HCT116 (cell line): ENCODE results near the gene INTS3. TPM values are rescaled to one million over a fixed set of nuclear protein-coding genes. Genes with fewer than 3 reads are reported as not detected.

Experiments used
- ATAC-seq: fragments of 200-7000 bp; cut with Tn5 transposase; 2 replicates; pipeline ENCODE4 v1.9.1; 2020; ENCODE audit warnings: mild to moderate bottlenecking, moderate library complexity
- BruUV-seq: library from RNA; stranded (reverse); fragments of 400-500 nt; replicated peaks from 2 replicates; lab custom pipeline; 2021; lab: Mats Ljungman, UMichigan
- CTCF ChIA-PET: fragments of 300-600 bp; sonication (Branson Sonifier 250); formaldehyde crosslinking; loops from one replicate; lab custom pipeline; 2021; ENCODE audit warnings: antibody characterized with exemption; lab: Charles Lee
- POLR2A ChIA-PET: fragments of 300-600, 350-600 bp; sonication (Branson Sonifier 250); formaldehyde crosslinking; loops from one replicate; lab custom pipeline; 2021; ENCODE audit warnings: antibody characterized with exemption; lab: Charles Lee
- RAD21 ChIA-PET, 2 experiments: fragments of 300-600 bp; sonication (Branson Sonifier 250); formaldehyde crosslinking; loops; one replicate each; lab custom pipeline; 2023; ENCODE audit warnings: low total read pairs in 2 of 2; ENCODE audit not compliant: uncharacterized antibody in 2 of 2, unreplicated experiment in 2 of 2, low non-redundant PET in 1 of 2; lab: Charles Lee
- DNase-seq: peaks from one replicate; pipeline ENCODE4 v3.0.0-alpha.2; 2010; ENCODE audit warnings: low read depth, low spot score
- H2AFZ ChIP-seq: fragments of 200-600 bp; shearing (Covaris generic), sonication (generic); 2 replicates; pipeline ENCODE4 v1.6.1; 2017; ENCODE audit warnings: low read depth, mixed run types, mixed read lengths, antibody characterized with exemption, low read length; ENCODE audit not compliant: poor library complexity, severe bottlenecking
- H3K27ac ChIP-seq: 2 replicates; pipeline ENCODE4 v1.5.1; 2012; ENCODE audit warnings: low read depth, low read length
- H3K27me3 ChIP-seq: fragments of 200-600 bp; sonication (generic); 2 replicates; pipeline ENCODE4 v1.6.1; 2016; ENCODE audit warnings: mixed run types, low read length, mixed read lengths; ENCODE audit not compliant: insufficient read depth
- H3K36me3 ChIP-seq, 2 experiments: fragments of 200-500 bp in 1 of 2; fragments of 200-600 bp in 1 of 2; sonication (Bioruptor generic) in 1 of 2; sonication (generic) in 1 of 2; 2 replicates each; pipeline versions ENCODE4 v1.5.1 to v1.6.1; 2014 to 2016; ENCODE audit warnings: low read length in 2 of 2, inconsistent platforms in 1 of 2, mixed read lengths in 1 of 2, mixed run types in 1 of 2; ENCODE audit not compliant: insufficient read depth in 2 of 2, control insufficient read depth in 1 of 2
- H3K4me1 ChIP-seq, 2 experiments: fragments of 200-600 bp in 1 of 2; sonication (generic) in 1 of 2; 2 replicates each; pipeline versions ENCODE4 v1.5.1 to v1.6.1; 2012 to 2017; ENCODE audit warnings: low read length in 2 of 2, inconsistent platforms in 1 of 2, mild to moderate bottlenecking in 1 of 2, mixed read lengths in 1 of 2, mixed run types in 1 of 2, moderate library complexity in 1 of 2; ENCODE audit not compliant: insufficient read depth in 2 of 2, control insufficient read depth in 1 of 2
- H3K4me2 ChIP-seq: fragments of 200-600 bp; sonication (generic); 2 replicates; pipeline ENCODE4 v1.6.1; 2017; ENCODE audit warnings: mixed run types, low read length, mixed read lengths
- H3K4me3 ChIP-seq, 2 experiments: fragments of 200-600 bp in 1 of 2; sonication (generic) in 1 of 2; replicated peaks in 1 of 2; 2 replicates each; pipeline ENCODE4 v1.5.1; 2011 to 2016; ENCODE audit warnings: low read length in 2 of 2, control low read depth in 1 of 2, low read depth in 1 of 2, mild to moderate bottlenecking in 1 of 2, mixed read lengths in 1 of 2, mixed run types in 1 of 2
- H3K79me2 ChIP-seq: fragments of 200-600 bp; sonication (generic); 2 replicates; pipeline ENCODE4 v1.6.1; 2017; ENCODE audit warnings: mild to moderate bottlenecking, mixed run types, low read length, moderate library complexity, mixed read lengths; ENCODE audit not compliant: insufficient read depth
- H3K9ac ChIP-seq: fragments of 200-600 bp; sonication (generic); 2 replicates; pipeline ENCODE4 v1.6.1; 2016; ENCODE audit warnings: low read length, mixed read lengths
- H3K9me2 ChIP-seq: fragments of 200-600 bp; sonication (generic), shearing (Covaris generic); 2 replicates; pipeline ENCODE4 v1.6.1; 2017; ENCODE audit warnings: mixed run types, mild to moderate bottlenecking, moderate library complexity; ENCODE audit not compliant: insufficient read depth
- H3K9me3 ChIP-seq, 2 experiments: fragments of 200-500 bp in 1 of 2; fragments of 200-600 bp in 1 of 2; sonication (Bioruptor generic) in 1 of 2; sonication (generic) in 1 of 2; 2 replicates each; pipeline ENCODE4 v1.6.1; 2014 to 2017; ENCODE audit warnings: low read length in 2 of 2, mixed read lengths in 2 of 2, inconsistent platforms in 1 of 2, low read depth in 1 of 2, mild to moderate bottlenecking in 1 of 2, mixed run types in 1 of 2, moderate library complexity in 1 of 2; ENCODE audit not compliant: control insufficient read depth in 1 of 2, insufficient read depth in 1 of 2
- H4K20me1 ChIP-seq: fragments of 200-600 bp; sonication (generic), shearing (Covaris generic); 2 replicates; pipeline ENCODE4 v1.6.1; 2017; ENCODE audit warnings: mixed run types, mild to moderate bottlenecking, moderate library complexity; ENCODE audit not compliant: insufficient read depth
- CEBPB ChIP-seq: IDR thresholded peaks from 2 replicates; pipeline ENCODE4 v1.6.1; 2012; ENCODE audit warnings: low read depth
- CTCF ChIP-seq, 3 experiments: fragments of 200-600 bp in 1 of 3; sonication (generic) in 1 of 3; IDR thresholded peaks in 2 of 3; conservative IDR thresholded peaks in 1 of 3; 2 replicates each; pipeline ENCODE4 v1.5.1; 2012 to 2017; ENCODE audit warnings: low read depth in 2 of 3, low read length in 2 of 3, antibody characterized with exemption in 1 of 3, borderline replicate concordance in 1 of 3, control low read depth in 1 of 3, mild to moderate bottlenecking in 1 of 3, mixed read lengths in 1 of 3, mixed run types in 1 of 3, moderate library complexity in 1 of 3; ENCODE audit not compliant: insufficient read depth in 1 of 3
- ELF1 ChIP-seq: IDR thresholded peaks from 2 replicates; pipeline ENCODE4 v1.6.1; 2012; ENCODE audit warnings: low read depth, borderline replicate concordance
- EZH2 ChIP-seq: fragments of 200-600 bp; sonication (generic); IDR thresholded peaks from 2 replicates; pipeline ENCODE4 v1.6.1; 2017; ENCODE audit warnings: antibody characterized with exemption, mixed run types
- EZH2phosphoT487 ChIP-seq: fragments of 200-600 bp; IDR thresholded peaks from 2 replicates; pipeline ENCODE4 v1.6.1; 2018; ENCODE audit warnings: antibody characterized with exemption, borderline replicate concordance
- JUND ChIP-seq: IDR thresholded peaks from 2 replicates; pipeline ENCODE4 v1.6.1; 2012
- RAD21 ChIP-seq: IDR thresholded peaks from 2 replicates; pipeline ENCODE4 v1.6.1; 2012; ENCODE audit warnings: low read depth, mild to moderate bottlenecking
- REST ChIP-seq: IDR thresholded peaks from 2 replicates; pipeline ENCODE4 v1.6.1; 2012; ENCODE audit warnings: low read depth
- SRF ChIP-seq: IDR thresholded peaks from 2 replicates; pipeline ENCODE4 v1.6.1; 2012; ENCODE audit warnings: low read depth
- TCF7L2 ChIP-seq: IDR thresholded peaks from 2 replicates; pipeline ENCODE4 v1.7.0; 2011; ENCODE audit warnings: borderline replicate concordance, inconsistent platforms; ENCODE audit not compliant: insufficient read depth, insufficient read length; ENCODE audit errors: extremely low read depth
- ZNF274 ChIP-seq: fragments of 200-500 bp; sonication (Bioruptor generic); IDR thresholded peaks from 2 replicates; pipeline ENCODE4 v1.6.1; 2014; ENCODE audit warnings: mild to moderate bottlenecking, low read depth, low read length, inconsistent platforms
- intact Hi-C: fragments of 100-400 bp; cut with micrococcal nuclease; formaldehyde crosslinking; loops from 2 replicates; pipeline ENCODE4 v1.10.0; 2022
- total RNA-seq: library from RNA; stranded (reverse); gene quantifications from one replicate; pipeline ENCODE4 v1.2.1, GENCODE V29; 2021; ENCODE audit not compliant: unreplicated experiment

Gene INTS3
- total RNA-seq, 1 experiment from 2014 or later, result 47.6 TPM

GRCh38 chr1:153789478-153790034 is 61.7 kb downstream of the INTS3 start:
- Histone ChIP-seq H3K4me3 (no peak overlapping the region), H4K20me1 (no peaks in the 10 kb centered on the region), H3K27ac (no peak overlapping the region), H3K9ac (no peak overlapping the region), H3K36me3 (no peaks in the 10 kb centered on the region), H3K79me2 (no peaks in the 10 kb centered on the region), H3K4me2 (no peak overlapping the region), H3K9me3 (no peaks in the 10 kb centered on the region), H3K9me2 (no peaks in the 10 kb centered on the region), H2AFZ (no peak overlapping the region), H3K27me3 (no peaks in the 10 kb centered on the region), H3K4me1 (peaks cover 0 to 8% of the 10 kb centered on the region in 2 experiments; a peak in 1 of 4 replicates)
- ChIA-PET POLR2A (no interaction called here), RAD21 (no interaction called here), CTCF (no interaction called here)
- no TSS peak for BruUV-seq
- no peak for ATAC-seq
- TF ChIP-seq REST (no peak), TCF7L2 (no peak), ZNF274 (no peak), JUND (no peak), RAD21 (no peak), EZH2 (no peak), ELF1 (no peak), CTCF (IDR thresholded peaks at IDR 0.05 in 2 of 3, conservative IDR thresholded peaks at IDR 0.05 in 1 of 3; ENCODE audit: borderline replicate concordance in 1 of 3, insufficient read depth in 1 of 3, low read depth in 2 of 3, low read length in 2 of 3) (no peak), EZH2phosphoT487 (no peak), SRF (no peak), CEBPB (no peak)
- DNase-seq, result no peak
- intact Hi-C loops, result no loop called here
